ENCODE results near the gene ABLIM2. TPM values are rescaled to one million over a fixed set of nuclear protein-coding genes. Genes with fewer than 3 reads are reported as not detected.

The ABLIM2 gene
- total RNA-seq, 2 experiments from 2014 or later, result 0.32 to 0.54 TPM

- peaks cover 13% of the 10 kb centered on the region for H3K4me1 Mint-ChIP-seq (ENCODE audit: low read depth)
- ChIA-PET POLR2A (no interaction called here), CTCF (no interaction called here)
- H3K9me3 Mint-ChIP-seq, result no peaks in the 10 kb centered on the region
- no peak for TF ChIP-seq CTCF (IDR thresholded peaks at IDR 0.05)
- DNase-seq (no peak), ATAC-seq (no peak)
- H3K4me3 Mint-ChIP-seq, result no peak overlapping the region
- no peaks in the 10 kb centered on the region for H3K36me3 Mint-ChIP-seq (ENCODE audit: low read depth)
- no peak overlapping the region for H3K27ac Mint-ChIP-seq
- intact Hi-C loops (cut with micrococcal nuclease), result no loop called here
- peaks cover 8% of the 10 kb centered on the region for H3K27me3 Mint-ChIP-seq
Observed at GRCh38 chr4:8160572-8160971, 2.0 kb upstream of the ABLIM2 start.

- ChIA-PET CTCF (no interaction called here), POLR2A (no interaction called here)
- no peak for ATAC-seq
- no peak for TF ChIP-seq CTCF (IDR thresholded peaks at IDR 0.05)
- Mint-ChIP-seq H3K27ac (no peak overlapping the region), H3K27me3 (peaks cover 8% of the 10 kb centered on the region), H3K36me3 (ENCODE audit: low read depth) (no peaks in the 10 kb centered on the region), H3K9me3 (no peaks in the 10 kb centered on the region), H3K4me1 (ENCODE audit: low read depth) (peaks cover 13% of the 10 kb centered on the region), H3K4me3 (peak overlapping the region; percentile 88)
- no peak for DNase-seq
- intact Hi-C loops (cut with micrococcal nuclease), result no loop called here
Observed at GRCh38 chr4:8160233-8160560, 1.6 kb upstream of the ABLIM2 start.

GRCh38 chr4:8159537-8160232 is 1.1 kb upstream of the ABLIM2 start:
- Mint-ChIP-seq H3K4me3 (peak overlapping the region; percentile 88), H3K9me3 (no peaks in the 10 kb centered on the region), H3K27me3 (peaks cover 8% of the 10 kb centered on the region), H3K4me1 (ENCODE audit: low read depth) (peaks cover 14% of the 10 kb centered on the region), H3K36me3 (ENCODE audit: low read depth) (no peaks in the 10 kb centered on the region), H3K27ac (no peak overlapping the region)
- TF ChIP-seq CTCF (IDR thresholded peaks at IDR 0.05), result no peak
- ChIA-PET POLR2A (interaction anchor here (0.8 kb wide), 1 partner anchor 68 kb away, joined by 3 read pairs; no protein-coding TSS in a partner anchor), CTCF (interaction anchor here (1.6 to 1.7 kb wide), 2 partner anchors 39 to 82 kb away, joined by 3 read pairs; partner anchors contain the start of gene SH3TC1)
- no peak for DNase-seq
- intact Hi-C loops (cut with micrococcal nuclease), result no loop called here
- no peak for ATAC-seq

- no peaks in the 10 kb centered on the region for H3K9me3 Mint-ChIP-seq
- peaks cover 8% of the 10 kb centered on the region for H3K27me3 Mint-ChIP-seq
- H3K27ac Mint-ChIP-seq, result no peak overlapping the region
- no peak for ATAC-seq
- H3K36me3 Mint-ChIP-seq (ENCODE audit: low read depth), result no peaks in the 10 kb centered on the region
- DNase-seq, result no peak
- ChIA-PET CTCF (interaction anchor here (0.9 to 1.7 kb wide), 4 partner anchors 10 to 84 kb away, joined by 3 read pairs; partner anchors contain the start of gene SH3TC1), POLR2A (no interaction called here)
- intact Hi-C loops (cut with micrococcal nuclease), result no loop called here
- peak overlapping the region; percentile 48 for H3K4me3 Mint-ChIP-seq
- H3K4me1 Mint-ChIP-seq (ENCODE audit: low read depth), result peaks cover 15% of the 10 kb centered on the region
- no peak for TF ChIP-seq CTCF (IDR thresholded peaks at IDR 0.05)
Observed at GRCh38 chr4:8157944-8158709, 486 bp downstream of the ABLIM2 start.

- TF ChIP-seq CTCF (IDR thresholded peaks at IDR 0.05), result no peak
- ATAC-seq (no peak), DNase-seq (no peak)
- CTCF ChIA-PET, result interaction anchor here (1.5 kb wide), 1 partner anchor 11 kb away, joined by 3 read pairs; no protein-coding TSS in a partner anchor
- no peak overlapping the region for H3K27ac Mint-ChIP-seq
- H3K4me1 Mint-ChIP-seq (ENCODE audit: low read depth), result peaks cover 15% of the 10 kb centered on the region
- intact Hi-C loops (cut with micrococcal nuclease), result no loop called here
- peaks cover 8% of the 10 kb centered on the region for H3K27me3 Mint-ChIP-seq
- peak overlapping the region; percentile 15 for H3K4me3 Mint-ChIP-seq
- H3K9me3 Mint-ChIP-seq, result no peaks in the 10 kb centered on the region
- POLR2A ChIA-PET, result no interaction called here
- H3K36me3 Mint-ChIP-seq (ENCODE audit: low read depth), result no peaks in the 10 kb centered on the region
Observed at GRCh38 chr4:8157496-8157895, 1.1 kb downstream of the ABLIM2 start.

Data from activated CD8-positive, alpha-beta T cell treated with anti-CD3 and anti-CD28 coated beads for 36 hours (primary cell).